Stomach (tissue), 9 donors: Measurements from ENCODE around the gene PLK2. TPM values are rescaled to one million over a fixed set of nuclear protein-coding genes. Genes with fewer than 3 reads are reported as not detected.

Source experiments
- DNase-seq, 2 donors: peaks; one replicate each; pipeline versions ENCODE4 v3.0.0 to v3.0.0-alpha.2; 2013 to 2019
- H3K27ac ChIP-seq, 5 donors: fragments of 200-600 bp in 4 of 5; sonication (generic) in 4 of 5; one replicate each; pipeline ENCODE4 v1.5.1; 2013 to 2019; ENCODE audit warnings: mild to moderate bottlenecking in 1 of 5, moderate library complexity in 1 of 5
- H3K27me3 ChIP-seq, 3 donors: fragments of 200-600 bp; sonication (generic); one replicate each; pipeline ENCODE4 v1.5.1; 2017 to 2019; ENCODE audit warnings: mixed run types in 1 of 3
- H3K36me3 ChIP-seq, 4 donors: fragments of 200-600 bp; sonication (generic); 1 replicate in 3 of 4; 2 replicates in 1 of 4; pipeline ENCODE4 v1.5.1; 2016 to 2019
- H3K4me1 ChIP-seq, 4 donors: fragments of 200-600 bp; sonication (generic); one replicate each; pipeline ENCODE4 v1.5.1; 2016 to 2019
- H3K4me3 ChIP-seq, 4 donors: fragments of 200-600 bp; sonication (generic) in 3 of 4; one replicate each; pipeline ENCODE4 v1.5.1; 2016 to 2019; ENCODE audit warnings: mild to moderate bottlenecking in 1 of 4
- H3K9me3 ChIP-seq, 4 donors: fragments of 200-600 bp; sonication (generic); one replicate each; pipeline ENCODE4 v1.5.1; 2016 to 2019
- CTCF ChIP-seq, 7 experiments: fragments of 450-650 bp in 4 of 7; fragments of 200-600 bp in 3 of 7; sonication (generic) in 3 of 7; IDR thresholded peaks; one replicate each; pipeline ENCODE4 v1.5.1; 2016 to 2019; ENCODE audit warnings: antibody characterized with exemption in 7 of 7, control low read depth in 2 of 7, mild to moderate bottlenecking in 1 of 7
- EP300 ChIP-seq: sonication (generic); formaldehyde crosslinking; IDR thresholded peaks from one replicate; pipeline ENCODE4 v1.6.1; 2017; ENCODE audit warnings: antibody characterized with exemption
- POLR2A ChIP-seq, 4 donors: fragments of 450-650 bp; IDR thresholded peaks; one replicate each; pipeline ENCODE4 v1.6.1; 2016; ENCODE audit warnings: antibody characterized with exemption in 4 of 4, control low read depth in 2 of 4, mild to moderate bottlenecking in 1 of 4, moderate library complexity in 1 of 4
- POLR2AphosphoS5 ChIP-seq, 3 donors: sonication (generic); formaldehyde crosslinking; IDR thresholded peaks; one replicate each; pipeline ENCODE4 v1.6.1; 2016; ENCODE audit warnings: antibody characterized with exemption in 3 of 3
- WGBS, 5 donors: extraction: QIAGEN DNeasy Blood & Tissue Kit in 3 of 5; methylation state at CpG; one replicate each; pipeline versions ENCODE4 v1.1.5 to v1.1.7; 2013 to 2018; 5-methylcytosine and 5-hydroxymethylcytosine counted together
- intact Hi-C: fragments of 100-400 bp; cut with DNase I; formaldehyde crosslinking; loops from one replicate; pipeline ENCODE4 v1.15.1; 2023; ENCODE audit warnings: low total_unique reads
- polyA plus RNA-seq, 3 donors: library from polyadenylated mRNA; stranded (reverse); fragments of 200-250 nt; gene quantifications; one replicate each; pipeline ENCODE4 v1.2.3, GENCODE V29; 2013
- total RNA-seq, 5 donors: library from RNA; depleted of rRNA; stranded (reverse); fragments of >200 nt; gene quantifications; one replicate each; pipeline versions ENCODE4 v1.1.0 to v1.2.3, GENCODE V29; 2014 to 2016
- donor health status: healthy with polysubstance abuse.
- donor health status: Bipolar disorder and iron deficiency.
- donor health status: healthy.

Gene PLK2
- total and polyA plus RNA-seq, 8 donors = 2.3 to 181 (median 17.3) TPM

- intact Hi-C loops = loop anchor here (10.0 kb wide), 1 partner anchor 309 kb away; no protein-coding TSS in a partner anchor
- Histone ChIP-seq H3K27me3 (no peaks in the 10 kb centered on the region), H3K9me3 (no peaks in the 10 kb centered on the region), H3K4me1 (peaks cover 0 to 8% (median 0%) of the 10 kb centered on the region in 4 donors), H3K4me3 (no peak overlapping the region), H3K36me3 (no peaks in the 10 kb centered on the region), H3K27ac (no peak overlapping the region)
- WGBS, 5 donors = 27 to 47% (median 39%) methylated on average over 3 of the region's 3 CpGs
- TF ChIP-seq CTCF (IDR thresholded peaks at IDR 0.05) = no peak
- no peak for TF ChIP-seq POLR2A (IDR thresholded peaks at IDR 0.05)
- TF ChIP-seq POLR2AphosphoS5 (IDR thresholded peaks at IDR 0.05) = peak in 1 of 3 donors; percentile 9
- DNase-seq = peak; percentile 28 to 36
Measured at GRCh38 chr5:58505502-58505901, 45.6 kb upstream of the PLK2 start.

- no peak overlapping the region for H3K27ac ChIP-seq
- no peaks in the 10 kb centered on the region for H3K9me3 ChIP-seq
- no peak for TF ChIP-seq EP300
- TF ChIP-seq CTCF (IDR thresholded peaks at IDR 0.05) = no peak
- no peak for TF ChIP-seq POLR2AphosphoS5 (IDR thresholded peaks at IDR 0.05)
- no peak for TF ChIP-seq POLR2A (IDR thresholded peaks at IDR 0.05)
- no peaks in the 10 kb centered on the region for H3K36me3 ChIP-seq
- H3K4me1 ChIP-seq = peaks cover 0 to 14% (median 0%) of the 10 kb centered on the region in 4 donors
- intact Hi-C loops = loop anchor here (10.0 kb wide), 1 partner anchor 310 kb away; no protein-coding TSS in a partner anchor
- H3K4me3 ChIP-seq = no peak overlapping the region
- 56 to 61% (median 59%) methylated on average over 3 of the region's 3 CpGs for WGBS, 5 donors
- no peak for DNase-seq
- no peaks in the 10 kb centered on the region for H3K27me3 ChIP-seq
Measured at GRCh38 chr5:58504766-58505165, 44.9 kb upstream of the PLK2 start.

GRCh38 chr5:58503390-58504046, 43.6 kb upstream of the PLK2 start:
- H3K9me3 ChIP-seq = no peaks in the 10 kb centered on the region
- H3K4me3 ChIP-seq = no peak overlapping the region
- no peaks in the 10 kb centered on the region for H3K36me3 ChIP-seq
- WGBS, 5 donors = 70 to 82% (median 73%) methylated on average over 3 of the region's 3 CpGs
- no peak for DNase-seq
- intact Hi-C loops = loop anchor here (10.0 kb wide), 1 partner anchor 311 kb away; no protein-coding TSS in a partner anchor
- H3K27ac ChIP-seq = no peak overlapping the region
- no peak for TF ChIP-seq POLR2AphosphoS5 (IDR thresholded peaks at IDR 0.05)
- H3K4me1 ChIP-seq = peaks cover 0 to 25% (median 0%) of the 10 kb centered on the region in 4 donors
- no peaks in the 10 kb centered on the region for H3K27me3 ChIP-seq

- no peak for TF ChIP-seq POLR2AphosphoS5 (IDR thresholded peaks at IDR 0.05)
- TF ChIP-seq POLR2A (IDR thresholded peaks at IDR 0.05) = no peak
- TF ChIP-seq EP300 = no peak
- TF ChIP-seq CTCF (IDR thresholded peaks at IDR 0.05) = no peak
- 81 to 91% (median 85%) methylated on average over 2 of the region's 2 CpGs for WGBS, 5 donors
- H3K27ac ChIP-seq = no peak overlapping the region
- peaks cover 0 to 25% (median 0%) of the 10 kb centered on the region in 4 donors for H3K4me1 ChIP-seq
- H3K36me3 ChIP-seq = no peaks in the 10 kb centered on the region
- no peaks in the 10 kb centered on the region for H3K27me3 ChIP-seq
- intact Hi-C loops = loop anchor here (10.0 kb wide), 1 partner anchor 313 kb away; no protein-coding TSS in a partner anchor
- H3K4me3 ChIP-seq = no peak overlapping the region
- no peaks in the 10 kb centered on the region for H3K9me3 ChIP-seq
- no peak for DNase-seq
Measured at GRCh38 chr5:58501778-58502417, 42.0 kb upstream of the PLK2 start.
